GM18519 (cell line): ENCODE data around the gene FAM72A.
"Not testable (repeated sequence)": the region's sequence is repeated elsewhere in the genome, so short reads cannot be mapped to it uniquely, and the experiment has no call there.

Source experiments
- ATAC-seq: cut with Tn5 transposase; IDR thresholded peaks from one replicate; pipeline ENCODE4 v1.9.1; 2021; ENCODE audit warnings: mild to moderate bottlenecking, moderate library complexity; ENCODE audit not compliant: unreplicated experiment, low FRiP score

FAM72A gene

DNA sequence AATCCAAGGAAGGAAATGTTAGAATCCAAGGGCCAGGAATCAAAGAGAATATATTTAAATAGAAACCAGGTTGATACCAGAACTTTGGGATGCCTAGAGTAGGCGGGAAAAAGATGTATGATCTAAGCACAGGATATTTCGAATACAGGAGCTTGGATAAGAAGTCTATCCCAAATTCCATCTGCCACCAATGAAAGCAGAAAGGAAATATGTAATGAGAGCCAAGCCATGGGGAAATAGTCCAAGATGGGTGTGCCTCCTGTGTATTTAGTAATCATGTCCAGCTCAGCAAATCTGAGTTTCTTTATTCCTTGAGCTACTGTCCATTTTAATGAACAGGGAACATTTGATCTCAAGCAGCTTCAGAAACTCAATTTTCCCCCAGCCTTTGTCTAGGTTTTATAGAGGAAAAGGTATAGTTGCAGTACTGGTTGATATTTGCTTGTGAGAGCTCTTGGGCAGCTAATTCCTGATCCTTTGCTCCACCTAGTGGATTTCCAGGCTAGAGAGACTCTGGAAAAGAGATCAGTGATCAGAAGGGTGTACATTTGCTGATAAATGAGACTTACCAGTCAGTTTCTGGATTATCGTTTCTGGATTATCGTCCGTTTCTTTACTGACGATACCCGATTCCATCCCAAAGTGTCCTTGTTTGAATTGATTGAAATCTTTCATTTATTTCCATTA is 28.3 kb downstream of the FAM72A start:
- ATAC-seq = not testable (repeated sequence)

DNA sequence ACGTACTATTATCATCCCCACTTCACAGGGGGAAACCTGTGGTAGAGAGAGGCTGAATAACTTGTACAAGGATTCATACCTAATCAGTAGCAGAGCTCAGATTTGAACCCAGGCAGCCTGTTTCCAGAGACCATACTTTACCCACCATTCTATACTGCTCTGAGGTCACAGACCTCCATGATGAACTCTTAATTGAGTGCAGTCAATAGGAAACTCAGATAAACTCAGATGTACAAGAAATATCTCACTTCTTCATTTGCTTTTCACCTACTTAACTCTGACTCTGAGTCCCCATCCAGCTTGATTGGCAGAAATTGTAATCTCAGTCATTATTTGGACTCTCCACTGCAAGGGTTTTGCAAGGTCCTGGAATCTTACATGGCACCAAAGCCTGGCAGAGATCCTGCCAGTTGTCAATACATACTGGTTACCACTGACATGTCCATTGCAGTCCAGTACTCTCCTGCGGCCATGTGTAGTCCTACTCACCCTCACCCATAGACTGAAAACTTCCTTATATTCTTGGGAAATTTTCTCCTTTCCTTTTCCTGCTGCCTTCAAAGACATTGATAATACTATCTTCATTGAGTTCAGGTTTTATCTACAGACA is 29.4 kb downstream of the FAM72A start:
- not testable (repeated sequence) for ATAC-seq

DNA sequence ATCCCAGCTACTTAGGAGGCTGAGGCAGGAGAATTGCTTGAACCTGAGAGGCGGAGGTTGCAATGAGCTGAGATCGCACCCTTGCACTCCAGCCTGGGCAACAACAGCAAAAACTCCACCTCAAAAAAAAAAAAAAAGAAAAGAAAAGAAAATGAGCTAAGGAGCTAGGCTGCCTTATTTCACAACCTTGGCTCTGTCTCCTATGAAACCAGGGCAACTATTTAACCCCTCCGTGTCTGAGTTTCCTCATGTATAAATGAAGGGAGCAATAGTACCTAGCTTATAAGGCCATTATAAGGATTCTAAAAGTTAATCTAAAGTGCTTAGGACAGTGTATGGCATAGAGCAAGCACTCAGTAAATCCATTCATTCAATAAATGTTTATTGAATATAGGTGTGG is 32.8 kb downstream of the FAM72A start:
- ATAC-seq = not testable (repeated sequence)

DNA sequence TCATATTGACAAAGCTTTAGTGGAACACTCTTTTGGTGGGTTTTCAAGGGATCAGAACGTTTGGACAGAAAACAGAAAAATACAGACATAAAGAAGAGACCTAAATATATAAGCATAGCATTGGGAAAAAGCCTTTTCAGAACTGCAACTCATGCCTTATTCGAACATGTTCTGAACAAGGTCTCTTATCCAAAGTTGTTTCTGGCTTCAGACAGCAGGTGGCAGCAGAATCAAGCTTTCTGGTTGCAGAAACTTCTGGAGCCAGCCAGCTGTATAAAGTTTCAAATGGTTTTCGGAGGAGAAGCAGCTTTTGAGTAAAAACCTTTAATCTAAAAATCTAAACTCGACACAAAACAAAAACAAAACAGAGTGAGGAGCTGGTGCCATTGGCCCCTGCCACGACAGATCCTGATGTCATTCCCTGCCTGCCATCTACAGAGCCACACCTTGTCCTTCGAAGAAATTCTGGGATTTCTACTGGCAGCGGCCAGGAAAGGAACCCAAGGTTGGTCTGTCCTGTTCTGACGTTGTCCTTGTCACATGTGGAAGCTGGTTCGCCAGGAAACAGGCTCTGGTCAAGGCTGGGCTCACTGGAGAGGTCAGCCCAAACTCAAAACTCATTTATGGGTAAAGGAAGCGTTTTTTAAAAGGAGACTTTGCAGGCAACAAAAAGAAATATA is 35.1 kb downstream of the FAM72A start:
- ATAC-seq = not testable (repeated sequence)

DNA sequence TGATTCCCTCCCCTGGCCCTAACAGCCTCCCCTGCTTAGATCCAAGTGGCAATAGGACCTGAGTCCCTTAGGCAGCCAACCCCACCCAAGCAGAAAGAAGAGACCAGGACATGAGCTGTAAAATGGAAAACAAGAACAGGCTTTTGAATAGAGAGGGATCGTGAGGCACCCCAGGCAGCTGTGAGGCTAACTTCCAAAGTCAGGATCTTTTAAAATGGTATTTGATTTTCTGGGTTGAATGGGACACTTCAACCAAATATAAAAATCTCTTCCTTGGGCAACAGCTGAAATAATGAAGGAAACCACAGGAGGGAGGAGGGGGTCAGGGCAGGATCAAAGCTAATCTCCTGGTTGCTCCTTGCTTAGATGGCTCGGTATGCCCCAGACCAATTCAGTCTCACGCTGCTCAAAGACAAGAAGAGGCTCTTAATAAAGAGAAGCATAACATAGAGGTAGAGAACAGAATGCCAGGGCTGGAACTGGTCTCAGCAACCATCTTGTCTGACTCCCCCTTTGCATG is 56.8 kb downstream of the FAM72A start:
- no peak for ATAC-seq

DNA sequence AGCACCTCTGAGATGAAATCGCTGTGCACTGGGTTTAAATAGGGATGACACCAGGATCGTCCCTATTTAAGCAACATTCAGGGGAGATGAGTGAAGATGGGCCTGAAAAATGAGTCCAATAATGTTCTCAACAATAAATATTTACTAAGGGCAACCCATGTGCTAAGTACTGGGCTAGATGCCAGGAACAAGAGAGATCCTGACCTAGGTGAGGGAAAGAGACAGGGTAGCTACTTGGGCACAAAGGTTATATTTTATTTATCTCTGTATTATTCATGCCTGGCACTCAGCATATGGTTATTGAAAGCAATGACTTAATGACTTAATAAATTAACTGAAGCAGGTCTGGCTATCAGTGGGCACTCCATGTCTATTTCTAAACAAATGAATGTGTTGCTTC is 58.0 kb downstream of the FAM72A start:
- no peak for ATAC-seq

DNA sequence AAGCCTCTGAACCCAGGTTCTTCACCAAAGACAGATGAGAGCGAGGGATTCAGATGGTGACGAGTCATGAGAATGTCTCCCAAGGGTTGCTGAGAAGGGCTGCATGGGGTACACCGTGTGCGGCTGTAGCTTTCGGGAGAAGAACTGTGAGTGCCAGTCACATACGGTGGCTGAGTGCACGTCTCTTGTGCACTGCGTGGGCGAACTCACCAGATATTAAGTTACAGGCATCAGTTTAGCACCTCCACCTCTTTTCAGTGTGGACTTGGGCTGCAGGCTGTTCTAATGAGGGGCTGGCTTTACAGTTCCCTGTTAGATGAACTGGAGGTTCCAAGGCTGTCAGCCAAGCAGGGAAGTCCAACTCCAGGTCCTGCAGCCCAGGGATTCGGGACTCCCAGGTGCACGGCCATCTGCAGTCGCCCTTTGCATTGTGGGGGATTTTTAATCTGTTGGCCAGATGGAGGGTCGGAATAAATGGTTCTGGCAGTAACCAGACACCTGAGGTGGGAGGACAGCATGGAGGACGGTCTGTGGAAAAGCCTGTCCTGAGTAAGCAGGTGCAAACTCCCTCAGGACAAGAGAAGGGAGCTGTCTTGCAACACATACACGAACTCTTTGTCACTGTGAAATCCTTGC is 59.0 kb downstream of the FAM72A start:
- ATAC-seq = no peak

DNA sequence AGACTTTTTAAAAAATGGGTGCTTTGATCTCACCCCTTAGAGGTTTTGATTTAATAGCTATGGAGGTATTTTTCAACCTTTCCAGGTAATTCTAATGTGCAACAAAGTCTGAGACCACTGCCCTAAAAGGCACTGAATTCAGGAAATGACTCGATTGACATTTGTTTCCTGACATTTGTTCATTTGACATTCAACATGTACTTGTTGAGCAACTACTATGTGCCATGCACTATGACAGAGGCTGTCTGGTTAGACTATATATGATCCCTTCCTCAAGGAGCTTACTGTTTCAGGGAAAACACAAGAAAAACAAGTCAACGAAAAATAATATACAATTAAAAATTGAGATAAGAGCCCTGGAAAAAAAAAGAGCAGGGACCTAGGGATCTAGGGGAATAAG is 59.9 kb downstream of the FAM72A start:
- ATAC-seq = no peak

DNA sequence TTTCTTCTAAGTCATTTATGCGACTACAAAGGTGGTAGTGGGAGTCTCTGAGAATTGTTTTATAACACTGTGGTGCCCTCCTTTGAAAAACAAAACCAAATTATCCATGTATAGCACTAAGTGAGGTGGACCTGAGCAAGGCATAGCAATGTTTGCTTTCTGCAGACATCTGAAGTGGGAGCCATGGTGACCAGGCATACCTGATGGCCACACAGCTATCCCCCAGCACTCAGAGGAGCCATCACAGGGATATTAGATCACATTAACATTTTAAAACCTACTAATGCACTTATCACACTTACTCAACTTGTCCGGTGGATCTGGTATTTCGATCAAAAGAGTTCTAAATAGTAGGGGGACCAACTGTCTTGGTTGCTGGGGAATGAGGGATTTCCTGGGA is 60.6 kb downstream of the FAM72A start:
- no peak for ATAC-seq

DNA sequence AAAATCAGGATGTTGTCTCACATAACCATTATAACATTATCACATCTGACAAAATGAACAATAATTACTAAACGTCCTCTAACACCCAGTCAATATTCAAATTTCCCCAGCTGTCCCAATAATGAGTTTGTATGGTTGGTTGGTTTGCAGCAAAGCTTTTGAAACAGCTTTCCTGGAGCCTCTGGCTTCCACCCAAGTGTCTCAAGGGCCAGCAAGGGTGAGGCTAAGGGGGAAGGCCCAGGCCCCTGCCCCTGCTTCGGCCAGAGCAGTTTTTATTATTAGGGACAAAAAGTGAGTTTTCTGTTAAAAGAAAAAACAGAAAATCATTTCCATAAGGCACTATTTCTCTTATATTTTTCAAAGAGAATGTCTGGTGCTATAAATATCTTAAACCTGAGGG is 66.4 kb downstream of the FAM72A start:
- ATAC-seq = no peak
